ENCODE results near the gene RARB.

RARB gene

GRCh38 chr3:25473246-25473645, 45.2 kb downstream of the RARB start:
- DNase-seq = no peak

- no peak for DNase-seq
Observed at GRCh38 chr3:25474052-25474451, 46.0 kb downstream of the RARB start.

DNA sequence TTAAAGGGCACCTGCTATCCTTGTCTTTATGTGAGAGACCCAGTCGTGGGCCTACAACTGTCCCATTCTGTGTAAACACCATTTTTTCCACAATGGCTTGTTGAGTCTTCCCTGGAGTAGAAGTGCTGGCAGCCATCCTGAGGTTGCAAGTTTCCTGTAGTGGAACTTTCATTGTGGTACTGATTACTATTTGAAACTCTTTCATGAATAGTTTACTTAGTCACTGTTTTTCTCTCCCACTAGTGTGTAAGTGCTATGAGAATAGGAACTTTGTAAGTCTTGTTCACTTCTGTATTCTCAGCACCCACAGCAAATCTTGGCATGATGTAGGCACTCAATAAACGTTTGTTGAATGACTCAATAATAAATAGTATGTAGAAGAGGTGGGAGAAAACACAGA, 48.6 kb downstream of the RARB start:
- DNase-seq = no peak

- no peak for DNase-seq
Observed at GRCh38 chr3:25478211-25478757, 50.2 kb downstream of the RARB start.

- no peak for DNase-seq
Observed at GRCh38 chr3:25478964-25479726, 51.1 kb downstream of the RARB start.

GRCh38 chr3:25479727-25480010, 51.6 kb downstream of the RARB start:
- DNase-seq = no peak

- DNase-seq = no peak
Observed at GRCh38 chr3:25480811-25481210, 52.7 kb downstream of the RARB start.

DNA sequence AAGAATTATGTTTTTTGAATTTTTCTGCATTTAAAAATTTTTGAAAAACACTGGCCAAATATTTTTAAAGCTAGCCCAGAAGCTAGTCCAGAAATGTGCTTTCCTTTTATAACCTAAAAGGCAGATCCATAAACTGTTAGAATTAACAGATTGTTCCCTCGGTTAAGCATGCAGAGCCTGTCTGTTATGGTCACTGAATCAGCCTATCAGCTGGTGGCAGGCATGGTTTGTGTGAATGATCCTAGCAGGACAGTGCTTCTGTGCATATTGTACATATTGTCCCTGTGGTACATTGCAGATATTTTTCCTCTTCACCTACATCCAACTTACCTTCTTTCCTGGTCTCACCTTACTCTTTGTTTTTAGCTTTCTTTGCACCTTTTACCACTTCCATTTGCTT, 53.3 kb downstream of the RARB start:
- no peak for DNase-seq

DNA sequence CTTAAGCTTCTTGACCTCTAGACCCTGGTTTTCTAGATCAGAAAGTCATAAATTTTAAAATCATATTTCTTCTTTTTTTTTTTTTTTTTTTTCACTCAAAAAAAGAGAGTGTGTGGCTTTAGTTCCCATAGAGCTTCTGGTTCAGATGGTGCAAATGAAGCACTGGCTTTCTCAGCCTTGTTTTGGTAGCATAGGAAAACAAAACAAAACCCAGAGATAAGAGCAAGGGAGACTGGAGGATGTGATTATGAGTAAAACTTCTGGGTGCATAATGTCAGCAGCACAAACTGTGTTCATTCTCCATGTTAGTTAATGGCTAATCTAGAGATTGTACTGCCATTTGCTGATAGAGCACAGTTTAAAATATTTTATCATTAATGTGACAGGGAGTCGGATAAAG, 55.4 kb downstream of the RARB start:
- no peak for DNase-seq

- no peak for DNase-seq
Observed at GRCh38 chr3:25485673-25486072, 57.6 kb downstream of the RARB start.

DNA sequence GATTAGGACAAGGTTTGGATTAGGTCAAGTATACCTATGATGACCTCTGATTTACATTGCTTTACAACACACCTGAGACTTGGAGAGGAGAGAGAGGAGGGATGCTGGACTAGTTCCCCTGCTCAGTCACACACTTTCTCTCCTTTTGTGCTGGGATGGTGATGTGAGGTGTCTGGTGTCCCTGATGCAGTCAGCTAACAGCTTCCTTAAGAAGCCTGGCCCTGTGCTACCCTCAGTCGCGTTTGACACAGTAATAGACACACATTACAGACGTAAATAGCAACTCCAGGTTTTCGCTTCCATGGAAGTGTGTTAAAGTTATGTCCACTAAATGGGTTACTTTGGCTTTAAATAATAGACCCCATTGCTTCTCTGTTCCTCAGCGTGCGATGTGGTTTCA, 58.9 kb downstream of the RARB start:
- no peak for DNase-seq

GRCh38 chr3:25489858-25490593, 62.0 kb downstream of the RARB start:
- no peak for DNase-seq

GRCh38 chr3:25493246-25493645, 65.2 kb downstream of the RARB start:
- no peak for DNase-seq

DNA sequence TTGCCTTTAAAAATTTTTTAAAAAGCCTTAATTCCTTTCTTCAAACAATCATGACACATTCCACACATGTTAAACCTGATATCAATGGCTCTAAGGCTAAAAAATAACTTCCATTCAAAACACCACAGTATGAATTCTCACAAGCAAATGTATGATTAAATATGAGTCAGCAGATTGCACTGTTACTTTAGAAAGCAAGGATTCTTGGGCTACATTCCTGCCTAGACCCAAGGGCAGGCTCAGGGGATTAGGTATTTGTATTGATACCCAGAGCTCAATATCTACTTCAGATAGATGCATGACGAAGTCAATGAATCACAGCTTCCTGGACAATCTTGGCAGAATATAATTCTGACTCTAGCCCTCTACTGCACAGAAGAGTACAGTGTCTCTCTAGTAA, 65.7 kb downstream of the RARB start:
- DNase-seq = no peak

- DNase-seq = no peak
Observed at GRCh38 chr3:25495304-25495703, 67.2 kb downstream of the RARB start.

- no peak for DNase-seq
Observed at GRCh38 chr3:25495726-25496253, 67.7 kb downstream of the RARB start.

DNA sequence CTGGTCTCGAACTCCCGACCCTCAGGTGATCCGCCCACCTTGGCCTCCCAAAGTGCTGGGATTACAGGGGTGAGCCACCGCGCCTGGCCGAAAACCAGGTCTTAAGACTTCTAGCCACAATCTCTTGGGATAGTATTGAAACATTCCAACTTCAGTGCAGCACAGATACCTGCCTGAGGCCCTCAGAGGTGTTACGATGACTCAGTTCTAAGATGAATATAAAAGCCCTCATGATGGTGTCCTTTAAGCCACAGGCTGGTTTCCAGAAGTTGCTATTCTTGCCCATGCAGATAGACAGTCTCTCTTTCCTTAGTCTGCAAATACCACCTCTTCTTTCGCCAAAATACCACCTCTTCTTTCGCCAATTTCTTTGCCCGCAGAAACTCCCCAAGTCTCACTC, 69.0 kb downstream of the RARB start:
- DNase-seq = no peak

DNA sequence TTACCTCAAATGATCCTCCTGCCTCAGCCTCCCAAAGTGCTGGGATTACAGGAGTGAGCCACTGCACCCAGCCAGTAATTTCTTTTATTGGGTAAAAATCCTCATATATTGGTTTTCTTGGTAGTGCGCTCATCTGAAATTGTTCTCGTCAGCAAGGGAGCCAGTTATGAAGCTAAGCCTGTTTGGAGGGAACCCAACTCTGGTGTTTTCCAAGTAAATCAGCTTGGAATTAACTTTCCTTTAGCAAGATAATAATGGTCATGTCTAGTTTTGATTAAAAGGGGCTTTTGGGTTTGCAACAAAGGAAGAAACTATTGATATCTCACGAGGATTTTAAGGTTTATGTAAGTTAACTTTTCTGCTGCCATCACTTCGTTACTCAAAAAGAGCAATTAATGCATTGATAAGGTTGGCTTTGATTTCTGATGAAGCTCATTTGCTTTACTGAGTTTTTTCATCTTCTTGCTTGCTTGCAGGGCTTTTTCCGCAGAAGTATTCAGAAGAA, 72.7 kb downstream of the RARB start:
- DNase-seq = no peak

DNA sequence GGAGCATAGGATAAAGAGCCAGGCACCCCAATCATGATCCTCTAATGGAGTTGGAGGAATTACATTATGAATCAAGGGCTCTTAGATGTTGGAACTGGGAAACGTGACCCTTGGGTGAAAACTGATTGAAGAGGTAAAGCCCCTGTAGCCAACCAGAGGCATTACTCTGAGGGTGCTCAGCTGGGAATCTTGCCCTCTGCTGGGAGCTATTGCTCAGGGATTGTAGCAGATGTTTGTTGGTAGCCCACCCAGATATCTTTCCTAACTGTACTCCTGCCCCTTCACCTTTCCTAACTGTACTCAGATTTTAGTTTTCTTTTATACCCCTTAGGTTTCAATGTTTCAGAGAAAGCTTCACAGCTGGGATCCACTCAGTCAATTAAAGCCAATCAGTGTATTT, 74.2 kb downstream of the RARB start:
- DNase-seq = no peak

- DNase-seq = peak; percentile 35
Observed at GRCh38 chr3:25503898-25504301, 75.8 kb downstream of the RARB start.

DNA sequence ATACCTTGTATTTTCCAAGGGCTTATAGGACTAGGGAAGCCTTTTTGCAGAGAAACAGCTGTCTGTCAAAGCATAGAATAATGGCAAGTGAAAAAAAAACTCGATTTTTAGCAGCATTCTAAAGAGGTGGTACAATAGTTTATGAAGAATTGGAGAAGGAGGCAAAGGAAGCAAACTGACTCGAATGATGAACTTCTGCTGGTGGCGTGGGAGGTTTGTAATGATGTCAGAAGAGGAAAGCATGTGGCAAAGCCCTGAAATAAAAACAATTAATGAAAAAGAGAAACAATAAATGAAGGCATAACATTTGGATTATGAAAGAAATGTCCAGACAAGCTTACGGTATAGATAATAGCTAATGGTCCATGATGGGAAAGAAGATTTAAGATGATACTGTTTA, 77.5 kb downstream of the RARB start:
- DNase-seq = no peak

DNA sequence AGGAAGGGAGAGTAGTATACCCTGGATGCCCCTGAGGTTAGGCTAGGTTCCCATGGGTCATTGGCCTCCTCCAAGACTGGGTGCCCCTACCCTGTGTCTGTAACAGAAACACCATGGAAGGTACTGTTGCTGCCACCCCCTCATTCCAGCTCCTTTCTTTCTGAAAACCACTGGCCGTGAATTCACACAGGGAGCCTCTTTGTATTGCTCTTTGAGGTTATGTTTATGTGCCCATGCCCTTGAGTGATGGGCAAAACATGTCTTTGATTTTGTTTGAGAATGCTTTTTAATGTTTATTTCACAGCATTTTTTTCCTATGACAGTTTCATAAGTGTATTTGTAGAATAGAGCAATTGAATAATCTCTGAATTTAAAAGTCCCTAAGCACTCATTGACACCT, 79.7 kb downstream of the RARB start:
- DNase-seq = no peak

DNA sequence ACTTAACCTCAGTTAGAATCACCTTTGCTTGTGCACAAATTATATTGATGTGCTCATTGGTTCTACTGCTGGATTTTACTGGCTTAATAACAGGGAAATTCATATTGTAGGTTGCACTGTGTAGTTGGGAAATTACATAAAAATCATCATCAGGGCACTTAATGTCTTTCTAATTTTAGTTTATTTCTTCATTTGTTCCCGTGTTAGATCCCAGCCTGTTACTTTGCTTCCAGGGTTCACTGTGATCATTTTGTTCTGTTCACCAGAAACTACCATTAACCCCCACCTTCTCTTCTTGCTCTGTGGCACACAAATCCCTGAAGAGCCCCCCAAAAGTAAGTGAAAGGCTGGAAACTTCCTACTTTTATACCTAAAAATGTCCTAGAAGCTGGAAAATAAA, 80.4 kb downstream of the RARB start:
- DNase-seq = no peak

- no peak for DNase-seq
Observed at GRCh38 chr3:25508901-25509300, 80.8 kb downstream of the RARB start.

Measured in COR-L47 (cell line).